HT1080 (cell line): ENCODE data around the gene PTGS1. TPM values are rescaled to one million over a fixed set of nuclear protein-coding genes. Genes with fewer than 3 reads are reported as not detected.
"Not testable (repeated sequence)": the region's sequence is repeated elsewhere in the genome, so short reads cannot be mapped to it uniquely, and the experiment has no call there.

Source experiments
- DNase-seq: peaks from one replicate; pipeline ENCODE4 v3.0.0-alpha.2; 2015; ENCODE audit warnings: low read depth
- polyA plus RNA-seq, 2 experiments: library from polyadenylated mRNA; depleted of rRNA; stranded (reverse); fragments of >200 nt; gene quantifications; 2 replicates each; pipeline ENCODE4 v1.2.3, GENCODE V29; 2015
- total RNA-seq: library from RNA; depleted of rRNA; stranded (reverse); fragments of >200 nt; shearing (Covaris generic); gene quantifications from 2 replicates; pipeline ENCODE4 v1.2.3, GENCODE V29; 2014; rRNA removed

The PTGS1 gene
- 0.07 and 0.24 TPM in 2 replicates for total RNA-seq
- 0.29 and 0.46 TPM in 2 replicates for polyA plus RNA-seq (2015; cell fraction: cytosol; rRNA removed)
- 0.59 and 0.63 TPM in 2 replicates for polyA plus RNA-seq (2015; cell fraction: nucleus; rRNA removed)

DNA sequence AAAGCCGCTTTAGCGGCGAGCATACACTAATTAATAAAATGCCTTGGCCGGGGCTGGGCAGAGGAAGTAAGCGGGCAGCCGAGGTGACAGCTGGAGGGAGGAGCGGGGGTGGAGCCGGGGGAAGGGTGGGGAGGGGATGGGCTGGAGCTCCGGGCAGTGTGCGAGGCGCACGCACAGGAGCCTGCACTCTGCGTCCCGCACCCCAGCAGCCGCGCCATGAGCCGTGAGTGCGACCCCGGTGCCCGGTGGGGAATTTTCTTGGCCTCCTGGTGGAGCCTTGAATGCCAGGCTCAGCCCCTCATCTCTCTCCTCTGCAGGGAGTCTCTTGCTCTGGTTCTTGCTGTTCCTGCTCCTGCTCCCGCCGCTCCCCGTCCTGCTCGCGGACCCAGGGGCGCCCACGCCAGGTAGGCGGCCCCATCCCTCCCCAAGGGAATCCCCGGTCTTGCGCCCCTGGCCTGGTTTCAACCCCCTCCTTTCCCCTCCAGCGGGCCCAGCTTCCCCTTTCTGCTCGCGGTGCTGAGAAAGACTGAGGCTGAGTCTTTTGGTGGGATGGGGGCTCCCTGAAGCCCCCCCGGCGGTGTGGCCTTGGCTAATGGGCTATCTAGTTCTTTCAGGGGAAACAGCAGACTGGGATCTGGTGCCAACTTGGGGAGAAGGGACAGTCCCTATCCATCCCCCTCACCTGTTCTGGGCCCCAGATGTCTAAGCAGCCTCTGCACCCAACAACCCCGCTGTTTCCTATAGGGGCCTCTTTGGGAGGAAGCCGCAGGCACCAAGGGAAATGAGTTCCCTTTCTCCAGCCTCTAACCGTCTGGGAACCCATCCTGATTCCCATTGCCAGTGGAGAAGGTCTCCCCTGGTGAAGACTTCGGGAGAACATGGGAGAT is at the start of gene PTGS1:
TSS of gene PTGS1 (plus strand) at position 156 of the 887 bp plus-strand sequence. CDS start at position 217, 61 bp downstream.
- no peak for DNase-seq

DNA sequence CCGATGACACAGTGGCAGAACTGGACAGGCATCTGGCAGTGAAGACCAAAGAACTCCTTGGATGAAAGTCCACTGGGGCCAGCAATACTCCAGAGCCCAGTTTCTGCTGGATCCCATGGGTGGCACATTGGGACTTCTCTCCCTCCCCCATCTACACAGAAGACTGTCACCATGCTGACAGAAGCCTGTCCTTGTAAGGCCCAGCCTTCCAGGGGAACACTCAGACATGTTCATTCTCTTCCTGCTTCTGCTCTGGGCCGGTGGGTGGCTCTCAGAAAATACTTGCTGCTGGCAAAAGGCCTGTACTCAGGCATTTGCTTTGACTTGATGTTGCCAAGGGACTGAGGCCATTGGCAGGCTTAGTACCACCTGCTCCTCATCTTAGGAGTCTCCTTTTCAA is 48.3 kb upstream of the PTGS1 start:
- no peak for DNase-seq

DNA sequence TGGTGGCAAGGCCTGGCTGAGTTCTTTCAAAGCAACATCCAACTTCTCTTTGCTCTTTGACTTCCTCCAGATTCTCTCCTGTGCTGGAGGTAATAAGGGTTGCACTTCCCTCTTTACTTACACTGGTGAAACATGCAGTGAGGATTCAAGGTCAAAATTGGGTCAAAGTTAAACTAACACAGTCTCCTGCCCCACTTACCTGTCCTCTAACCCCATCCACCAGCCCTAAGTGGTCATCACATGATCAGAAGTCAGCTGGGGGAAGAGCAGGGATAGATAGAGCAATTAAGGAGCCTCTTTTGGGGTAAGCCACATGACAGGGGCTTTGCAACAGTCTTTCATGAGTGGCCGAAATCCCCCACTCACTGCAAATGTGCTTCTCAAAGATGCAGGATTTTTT is 46.2 kb upstream of the PTGS1 start:
- not testable (repeated sequence) for DNase-seq

DNA sequence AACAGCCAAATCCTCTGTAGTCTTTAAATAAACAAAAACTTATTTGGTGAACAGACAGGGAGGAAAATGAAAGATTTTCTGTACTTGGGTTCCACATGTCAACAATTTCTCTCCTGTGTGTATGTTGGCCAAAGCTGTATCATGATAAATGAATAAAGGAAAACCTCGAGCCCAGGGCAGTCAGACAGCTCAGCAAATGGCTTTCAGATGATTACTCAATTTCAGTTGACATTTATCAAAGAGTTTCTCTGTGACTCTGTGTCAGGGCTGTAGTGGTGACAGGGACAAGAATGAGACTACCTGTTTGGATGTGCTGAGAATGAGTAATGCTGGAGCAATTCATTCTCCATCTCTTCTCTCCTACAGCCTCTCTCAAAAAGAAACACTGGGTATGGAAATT is 45.7 kb upstream of the PTGS1 start:
- no peak for DNase-seq

DNA sequence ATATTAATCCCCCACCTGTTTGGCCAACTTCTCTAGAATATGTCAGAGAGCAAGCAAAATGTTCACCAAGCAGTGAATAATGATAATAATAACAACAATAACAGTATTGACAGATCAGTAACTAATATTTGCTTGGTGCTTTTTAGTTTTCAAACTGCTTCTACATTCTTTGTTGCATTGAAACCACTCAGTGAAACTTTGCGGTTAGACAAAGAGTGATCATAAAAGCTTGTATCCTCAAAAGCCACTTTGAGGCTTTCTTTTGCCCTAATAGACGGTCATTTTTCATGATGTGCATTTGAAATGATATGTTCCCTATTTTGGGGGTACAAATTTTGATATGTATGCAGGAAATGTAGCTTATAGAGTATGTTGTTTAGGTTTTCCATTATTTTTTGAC is 43.6 kb upstream of the PTGS1 start:
- no peak for DNase-seq

DNA sequence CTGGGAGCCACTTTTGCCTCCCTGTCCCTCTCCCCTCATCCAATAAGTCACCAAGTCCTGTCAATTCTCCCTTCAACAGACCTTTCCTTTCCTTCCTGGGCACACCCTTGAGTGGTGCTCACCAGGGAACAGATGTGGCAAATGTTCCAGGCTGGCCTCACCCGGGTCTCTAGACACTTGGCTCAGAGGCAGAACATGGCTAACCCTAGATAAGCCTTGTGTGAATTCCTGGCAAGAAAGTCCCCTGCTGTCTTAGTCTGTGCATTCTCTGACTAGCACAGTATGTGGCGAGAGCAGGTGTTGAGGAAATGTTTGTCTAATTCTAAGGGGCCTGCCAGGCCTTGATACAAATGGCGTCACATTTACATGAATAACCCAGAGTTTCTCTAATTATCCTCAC is 41.2 kb upstream of the PTGS1 start:
- no peak for DNase-seq

DNA sequence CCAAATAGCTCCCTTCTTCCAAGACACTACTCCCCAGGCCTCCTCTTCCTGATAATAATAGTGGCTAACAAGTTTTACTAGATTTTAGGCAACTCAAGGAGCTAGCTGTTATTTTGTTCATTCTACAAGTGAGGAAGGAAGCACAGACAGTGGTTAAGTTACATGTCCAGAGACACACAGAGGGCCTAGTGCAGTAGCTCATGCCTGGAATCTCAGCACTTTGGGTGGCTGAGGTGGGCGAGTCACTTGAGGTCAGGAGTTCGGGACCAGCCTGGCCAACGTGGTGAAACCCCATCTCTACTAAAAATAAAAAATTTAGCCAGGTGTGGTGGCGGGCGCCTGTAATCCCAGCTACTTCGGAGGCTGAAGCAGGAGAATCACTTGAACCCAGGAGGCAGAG is 40.4 kb upstream of the PTGS1 start:
- not testable (repeated sequence) for DNase-seq

DNA sequence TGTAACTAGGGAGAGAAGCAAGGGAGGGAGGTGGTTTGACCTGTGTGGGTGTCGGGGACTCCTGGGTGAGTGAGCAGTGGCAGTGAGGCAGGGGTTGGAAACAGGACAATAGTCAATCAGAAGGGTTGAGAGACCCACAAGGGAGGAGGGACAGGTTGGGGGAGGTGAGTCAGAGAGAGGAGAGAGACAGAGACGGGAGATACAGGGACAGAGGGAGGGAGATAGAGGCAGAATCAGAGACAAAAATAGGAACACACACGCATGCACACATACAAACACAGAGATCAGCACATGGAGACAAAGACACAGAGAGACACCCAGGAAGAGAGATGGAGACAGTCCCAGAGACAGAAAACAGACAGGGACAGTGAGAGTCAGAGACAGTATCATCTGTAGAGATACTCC is 39.3 kb upstream of the PTGS1 start:
- DNase-seq: no peak

DNA sequence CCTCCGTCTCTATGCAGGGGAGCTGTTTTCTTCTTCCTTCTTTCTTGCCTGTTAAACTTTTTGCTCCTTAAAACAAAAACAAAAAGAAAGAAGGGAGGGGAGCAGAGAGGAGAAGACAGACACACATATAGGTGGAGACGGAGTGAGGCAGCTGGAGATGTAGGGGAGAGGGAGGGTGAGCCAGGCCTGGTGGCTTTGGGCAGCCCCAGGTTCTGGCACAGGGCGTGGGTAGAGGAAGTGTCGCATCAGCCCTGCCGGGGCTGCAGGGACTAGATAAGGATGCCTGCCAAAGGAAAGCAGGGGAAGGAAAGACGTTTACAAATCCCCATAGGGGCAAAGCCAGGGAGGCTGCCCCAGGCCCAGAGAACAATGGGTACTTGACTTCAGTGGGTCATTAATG is 38.7 kb upstream of the PTGS1 start:
- no peak for DNase-seq

DNA sequence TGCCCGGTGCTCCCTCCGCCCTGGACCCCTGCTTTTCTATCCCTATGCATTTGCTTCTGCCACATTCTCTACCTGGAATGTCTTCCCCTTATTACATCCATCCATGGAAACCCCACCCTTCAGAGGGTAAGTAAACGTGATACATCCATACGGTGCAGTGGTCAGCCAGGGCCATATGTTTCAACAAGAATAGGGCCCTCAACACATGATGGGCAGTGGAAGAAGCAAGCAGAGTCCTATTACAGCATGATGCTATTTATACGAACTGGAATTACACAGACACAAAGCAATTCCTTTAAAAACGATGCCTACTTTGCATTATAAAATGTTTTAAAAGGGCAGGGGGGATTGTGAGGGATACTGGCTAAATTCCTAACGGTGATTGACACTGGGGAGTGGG is 38.2 kb upstream of the PTGS1 start:
- no peak for DNase-seq

DNA sequence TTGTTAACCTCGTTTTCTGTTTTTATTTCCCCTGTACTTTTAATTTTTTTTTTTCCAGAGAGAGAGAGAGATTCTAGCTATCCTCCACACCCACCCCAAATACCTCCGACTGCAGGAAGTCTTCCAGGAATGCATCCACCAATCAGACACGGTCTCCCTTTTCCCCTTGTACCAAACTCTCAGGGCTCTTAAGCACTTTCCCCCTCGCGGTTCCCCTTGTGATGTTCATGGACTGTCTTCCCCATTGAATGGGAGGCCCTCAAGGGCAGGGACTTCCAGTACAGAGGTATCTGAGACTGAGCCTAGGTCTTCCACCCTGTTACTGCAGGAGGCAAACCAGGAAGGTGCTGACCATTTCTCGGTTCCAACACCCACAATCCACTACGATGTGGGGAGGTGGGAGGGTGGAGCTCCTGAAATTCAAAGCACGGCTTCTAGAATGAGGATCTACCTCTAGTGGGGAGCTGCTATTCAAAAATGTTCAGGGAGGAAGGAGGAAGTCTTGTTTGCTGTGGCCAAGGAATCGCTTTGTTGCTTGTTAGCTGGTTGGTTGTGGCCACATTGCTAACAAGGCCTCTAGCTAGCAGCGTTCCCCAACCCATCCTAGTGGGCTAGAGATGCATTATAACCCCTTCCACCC is 37.5 kb upstream of the PTGS1 start:
- DNase-seq: no peak

DNA sequence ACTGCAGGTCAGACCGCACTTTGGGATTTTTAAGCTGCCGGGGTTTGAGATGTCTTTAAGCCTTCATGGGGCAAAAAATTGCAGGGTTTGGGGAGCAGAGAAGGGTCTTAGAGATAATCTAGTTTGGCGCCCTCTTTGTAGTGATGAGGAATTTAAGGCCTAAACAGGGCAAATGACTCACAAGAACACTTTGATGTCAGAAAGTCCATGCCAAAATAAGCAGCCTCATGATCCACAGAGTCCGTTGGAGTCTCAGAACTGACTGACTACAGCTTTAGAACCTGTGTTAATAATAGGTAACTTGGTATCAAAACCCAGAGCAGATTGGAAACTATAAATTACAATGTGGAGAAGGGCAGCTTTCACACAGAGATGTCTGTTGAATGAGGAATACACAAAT is 35.9 kb upstream of the PTGS1 start:
- DNase-seq: no peak

DNA sequence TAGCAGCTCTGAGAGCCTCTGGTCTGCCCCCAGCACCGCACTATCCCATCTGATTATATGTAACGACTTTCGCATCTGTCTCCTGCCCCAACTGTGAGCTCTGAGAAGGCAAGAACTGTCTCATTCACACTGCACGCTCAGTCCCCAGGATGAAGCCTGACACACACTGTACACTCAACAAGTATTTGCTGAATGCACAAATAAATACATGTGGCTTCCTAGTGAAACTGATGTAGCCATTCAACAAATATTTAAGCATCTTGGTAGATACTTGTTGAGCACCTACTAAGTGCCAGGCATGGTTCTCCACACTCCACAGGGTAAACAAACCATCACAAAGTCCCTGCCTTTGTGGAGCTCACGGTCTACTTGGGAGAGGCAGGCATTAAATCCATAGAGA is 34.6 kb upstream of the PTGS1 start:
- DNase-seq: no peak

DNA sequence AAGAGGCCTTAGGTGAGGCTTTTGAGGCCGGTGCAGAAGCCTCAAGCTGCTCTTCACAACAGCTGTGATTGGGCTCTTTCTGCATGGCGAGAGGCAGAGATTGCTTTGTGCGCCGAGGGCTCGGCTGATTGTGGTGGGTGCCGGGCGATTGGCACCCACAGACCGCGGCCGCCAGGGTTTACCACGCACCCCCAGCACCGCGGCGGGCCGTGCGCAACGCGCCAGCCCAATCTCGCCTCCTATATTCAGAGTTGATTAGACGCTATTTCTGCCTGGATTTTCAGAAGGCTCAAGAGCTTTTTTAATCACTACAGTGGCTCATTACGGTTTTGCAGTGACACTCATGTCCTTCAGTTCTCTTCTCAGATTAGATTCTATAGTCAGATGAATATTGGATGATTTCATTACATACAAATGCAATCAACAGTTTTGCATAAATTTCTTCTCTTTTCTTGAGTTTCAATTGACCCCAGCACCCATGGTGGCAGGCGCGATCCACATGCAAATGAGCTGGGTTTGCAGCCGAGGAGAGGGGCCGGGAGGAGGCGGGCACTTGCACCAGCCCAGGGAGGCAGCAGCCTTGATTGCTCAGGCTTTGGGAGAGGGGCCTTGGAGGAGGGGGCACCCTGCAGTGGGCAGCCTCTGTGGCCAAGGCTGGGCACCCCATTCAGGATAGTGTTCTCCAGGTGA is 33.8 kb upstream of the PTGS1 start:
- no peak for DNase-seq

DNA sequence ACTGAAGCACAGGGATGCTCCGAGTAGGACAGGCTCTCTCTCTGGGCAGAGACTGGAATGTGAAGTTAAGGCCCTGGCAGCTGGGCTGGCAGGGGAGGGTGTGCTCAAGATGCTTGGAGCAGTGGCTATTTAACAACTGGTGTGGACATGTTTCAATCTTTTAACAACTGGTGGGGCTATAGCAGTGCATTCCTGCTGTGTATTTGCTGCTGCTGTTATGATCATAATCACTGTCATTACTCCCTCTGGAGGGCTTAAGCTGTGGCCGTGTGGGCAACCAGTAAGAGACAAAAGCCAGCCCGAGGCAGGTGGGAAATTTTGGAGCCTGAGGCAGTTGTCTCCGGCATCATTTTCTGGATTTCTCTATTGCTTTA is 33.3 kb upstream of the PTGS1 start:
- DNase-seq: no peak

DNA sequence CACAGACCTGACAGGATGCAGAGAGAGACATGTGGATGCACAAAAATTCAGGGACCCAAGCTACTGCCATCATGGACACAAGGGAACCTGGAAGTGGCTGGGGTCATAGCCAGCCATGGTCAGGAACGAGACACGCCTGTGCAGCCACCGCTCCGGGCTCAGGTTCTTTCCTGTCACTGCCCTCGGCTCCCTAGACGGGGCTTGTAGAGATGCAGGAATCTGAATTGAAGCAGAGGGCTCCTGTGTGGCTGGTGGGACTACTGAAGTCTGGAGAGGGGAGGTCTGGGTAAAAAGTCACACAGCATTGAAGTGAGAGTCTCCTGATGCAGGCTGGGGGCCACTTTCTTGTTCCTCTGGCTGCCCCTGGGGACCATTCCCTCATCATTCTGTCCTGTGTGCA is 32.3 kb upstream of the PTGS1 start:
- no peak for DNase-seq

DNA sequence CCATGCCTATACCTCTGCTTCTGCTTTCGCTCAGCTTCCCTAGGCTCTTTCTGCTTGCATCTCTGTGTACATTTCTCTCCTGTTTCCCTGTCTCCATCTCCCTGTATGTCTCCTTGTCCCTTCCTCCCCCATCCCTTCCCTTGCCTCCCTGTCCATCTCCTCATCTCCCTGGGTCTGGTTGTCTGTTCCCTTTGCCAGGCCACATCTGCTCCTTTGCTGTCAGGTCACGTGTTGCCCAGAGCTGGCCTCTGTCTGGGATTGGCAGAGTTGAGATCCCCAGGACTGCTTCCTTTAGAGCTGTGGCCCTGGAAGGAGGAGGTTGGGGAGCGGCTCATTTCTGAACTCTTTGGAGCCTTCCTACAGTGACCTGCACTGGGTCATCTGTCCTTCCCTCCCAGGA is 31.8 kb upstream of the PTGS1 start:
- no peak for DNase-seq

DNA sequence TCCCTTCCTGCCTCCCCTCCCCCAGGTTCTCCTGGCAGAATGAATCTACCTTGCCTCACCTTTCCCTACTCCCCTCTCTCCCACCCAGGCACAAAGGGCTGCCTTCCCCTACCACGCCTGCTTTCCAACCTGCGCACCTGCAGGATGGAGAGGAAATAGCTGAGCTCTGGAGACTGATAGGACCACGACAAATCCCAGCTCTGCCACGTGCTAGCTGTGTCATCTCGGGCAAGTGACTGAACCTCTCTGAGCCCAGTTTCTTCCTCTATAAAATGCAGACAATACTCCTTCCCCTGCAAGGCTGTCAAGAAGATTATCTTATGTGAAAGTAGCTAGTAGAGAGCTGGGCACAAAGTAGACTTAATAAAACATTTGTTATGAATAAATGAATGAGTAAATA is 31.2 kb upstream of the PTGS1 start:
- no peak for DNase-seq

DNA sequence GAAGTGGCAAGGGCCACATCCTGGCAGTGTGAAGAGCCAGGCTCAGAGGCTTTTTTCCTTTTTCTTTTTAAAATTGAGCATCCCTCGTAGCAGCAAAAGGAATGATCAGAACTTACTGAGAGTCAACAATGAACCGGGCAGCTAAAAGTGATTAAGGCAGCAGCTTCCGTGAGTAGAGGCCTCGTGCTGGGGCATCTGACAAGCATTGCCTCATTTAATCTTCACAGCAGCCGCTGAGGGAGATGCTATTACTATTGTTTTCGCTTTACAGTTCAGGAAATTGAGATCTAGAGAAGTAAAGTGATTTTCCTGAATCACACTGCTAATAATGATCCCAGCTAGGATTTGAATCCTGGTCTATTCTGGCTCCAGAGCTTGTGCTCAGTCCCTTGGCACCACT is 30.7 kb upstream of the PTGS1 start:
- DNase-seq: no peak

DNA sequence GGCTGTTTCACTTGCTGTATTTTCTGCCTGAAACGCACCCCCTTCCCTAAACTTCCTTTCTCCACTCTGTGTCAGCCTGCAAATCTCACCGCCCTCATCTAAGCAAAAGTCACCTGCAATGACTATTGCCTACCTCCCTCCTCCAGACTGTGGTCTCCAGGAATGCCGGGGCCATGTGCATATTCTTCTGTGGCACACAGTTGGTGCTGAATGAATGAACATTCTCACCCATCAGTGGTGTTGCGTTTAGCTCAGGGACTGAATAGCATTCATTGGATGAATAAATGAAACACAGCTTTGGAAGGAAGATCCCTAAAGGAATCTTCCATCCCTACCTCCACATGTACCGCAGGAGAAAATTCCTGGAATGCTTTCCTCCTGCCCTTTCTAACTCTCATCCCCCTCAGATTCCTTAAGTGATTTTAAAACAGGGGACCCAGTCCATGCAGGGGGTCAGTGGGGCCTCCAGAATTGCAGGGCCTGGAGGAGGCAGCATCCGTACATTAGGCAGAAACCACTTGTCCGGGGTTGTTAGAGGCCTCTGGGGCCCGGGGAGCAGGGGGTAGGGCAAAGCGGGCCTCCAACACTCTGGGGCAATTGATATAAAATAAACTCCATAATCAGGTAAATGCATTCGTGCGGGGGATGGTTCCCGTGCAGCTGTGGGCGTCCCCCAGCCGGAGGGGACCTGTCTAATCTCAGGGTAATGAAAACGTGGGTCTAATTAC is 28.3 kb upstream of the PTGS1 start:
- DNase-seq: no peak
